Astrocyte (in vitro differentiated cells and primary cell): Measurements from ENCODE around the gene CHGA.

Source experiments
- EZH2 ChIP-seq: IDR thresholded peaks from 2 replicates; pipeline ENCODE4 v1.6.1; 2012; ENCODE audit warnings: mild to moderate bottlenecking, low read length, inconsistent platforms; ENCODE audit not compliant: insufficient read depth
- TF ChIP-seq, protein P1 (sequence below): IDR thresholded peaks from 2 replicates; pipeline ENCODE4 v1.5.1; 2011; ENCODE audit warnings: low read depth, mild to moderate bottlenecking, inconsistent platforms, low read length, moderate library complexity; ENCODE audit not compliant: insufficient read depth

- TF ChIP-seq, protein P1, sequence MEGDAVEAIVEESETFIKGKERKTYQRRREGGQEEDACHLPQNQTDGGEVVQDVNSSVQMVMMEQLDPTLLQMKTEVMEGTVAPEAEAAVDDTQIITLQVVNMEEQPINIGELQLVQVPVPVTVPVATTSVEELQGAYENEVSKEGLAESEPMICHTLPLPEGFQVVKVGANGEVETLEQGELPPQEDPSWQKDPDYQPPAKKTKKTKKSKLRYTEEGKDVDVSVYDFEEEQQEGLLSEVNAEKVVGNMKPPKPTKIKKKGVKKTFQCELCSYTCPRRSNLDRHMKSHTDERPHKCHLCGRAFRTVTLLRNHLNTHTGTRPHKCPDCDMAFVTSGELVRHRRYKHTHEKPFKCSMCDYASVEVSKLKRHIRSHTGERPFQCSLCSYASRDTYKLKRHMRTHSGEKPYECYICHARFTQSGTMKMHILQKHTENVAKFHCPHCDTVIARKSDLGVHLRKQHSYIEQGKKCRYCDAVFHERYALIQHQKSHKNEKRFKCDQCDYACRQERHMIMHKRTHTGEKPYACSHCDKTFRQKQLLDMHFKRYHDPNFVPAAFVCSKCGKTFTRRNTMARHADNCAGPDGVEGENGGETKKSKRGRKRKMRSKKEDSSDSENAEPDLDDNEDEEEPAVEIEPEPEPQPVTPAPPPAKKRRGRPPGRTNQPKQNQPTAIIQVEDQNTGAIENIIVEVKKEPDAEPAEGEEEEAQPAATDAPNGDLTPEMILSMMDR: no peak
- no peak for TF ChIP-seq EZH2
Observed at GRCh38 chr14:92940543-92940942, 17.6 kb downstream of the CHGA start.
